Liver (tissue), 9 donors: Measurements from ENCODE around the gene ANTXR2. TPM values are rescaled to one million over a fixed set of nuclear protein-coding genes. Genes with fewer than 3 reads are reported as not detected.

Experiments
- DNase-seq: peaks from one replicate; pipeline ENCODE4 v3.0.0-alpha.2; 2017; ENCODE audit warnings: low spot score
- H3K27ac ChIP-seq, 2 donors: one replicate each; pipeline ENCODE4 v1.7.0; 2013; ENCODE audit warnings: inconsistent platforms in 2 of 2, low read length in 2 of 2, control low read depth in 1 of 2, low read depth in 1 of 2, mild to moderate bottlenecking in 1 of 2
- H3K27me3 ChIP-seq, 4 donors: one replicate each; pipeline versions ENCODE4 v1.6.1 to v1.7.0; 2013; ENCODE audit warnings: low read length in 3 of 4, inconsistent platforms in 1 of 4, mild to moderate bottlenecking in 1 of 4, moderate library complexity in 1 of 4; ENCODE audit not compliant: control insufficient read depth in 4 of 4, insufficient read depth in 4 of 4
- H3K36me3 ChIP-seq, 4 donors: one replicate each; pipeline versions ENCODE4 v1.6.1 to v1.7.0; 2013; ENCODE audit warnings: low read length in 3 of 4, mild to moderate bottlenecking in 3 of 4, low read depth in 1 of 4, moderate library complexity in 1 of 4; ENCODE audit not compliant: control insufficient read depth in 4 of 4, insufficient read depth in 3 of 4
- H3K4me1 ChIP-seq, 4 donors: one replicate each; pipeline versions ENCODE4 v1.6.1 to v1.7.0; 2013; ENCODE audit warnings: low read length in 3 of 4, mild to moderate bottlenecking in 3 of 4, moderate library complexity in 1 of 4; ENCODE audit not compliant: control insufficient read depth in 4 of 4, insufficient read depth in 4 of 4
- H3K4me3 ChIP-seq, 3 donors: one replicate each; pipeline versions ENCODE4 v1.6.1 to v1.7.0; 2013; ENCODE audit warnings: low read length in 3 of 3, control low read depth in 1 of 3, low read depth in 1 of 3, mild to moderate bottlenecking in 1 of 3
- H3K9ac ChIP-seq, 2 donors: one replicate each; pipeline ENCODE4 v1.7.0; 2013; ENCODE audit warnings: low read length in 2 of 2, mild to moderate bottlenecking in 2 of 2, moderate library complexity in 2 of 2, control low read depth in 1 of 2, low read depth in 1 of 2
- H3K9me3 ChIP-seq, 4 donors: one replicate each; pipeline versions ENCODE4 v1.6.1 to v1.7.0; 2013; ENCODE audit warnings: low read length in 3 of 4; ENCODE audit not compliant: control insufficient read depth in 4 of 4
- EGR1 ChIP-seq, 2 donors: IDR thresholded peaks; 2 replicates each; pipeline ENCODE4 v1.6.1; 2016 to 2018; ENCODE audit warnings: antibody characterized with exemption in 2 of 2, low read depth in 2 of 2
- FOXA1 ChIP-seq: IDR thresholded peaks from 2 replicates; pipeline ENCODE4 v1.6.1; 2016; ENCODE audit warnings: antibody characterized with exemption
- FOXA2 ChIP-seq: IDR thresholded peaks from 2 replicates; pipeline ENCODE4 v1.6.1; 2016; ENCODE audit warnings: antibody characterized with exemption
- GABPA ChIP-seq, 2 donors: IDR thresholded peaks in 1 of 2; conservative IDR thresholded peaks in 1 of 2; 2 replicates each; pipeline ENCODE4 v1.6.1; 2016; ENCODE audit warnings: antibody characterized with exemption in 2 of 2, mild to moderate bottlenecking in 1 of 2, moderate library complexity in 1 of 2
- HNF4A ChIP-seq, 2 donors: conservative IDR thresholded peaks; 2 replicates each; pipeline ENCODE4 v1.6.1; 2016; ENCODE audit warnings: antibody characterized with exemption in 2 of 2, mild to moderate bottlenecking in 2 of 2
- HNF4G ChIP-seq: IDR thresholded peaks from 2 replicates; pipeline ENCODE4 v1.6.1; 2016; ENCODE audit warnings: antibody characterized with exemption
- JUND ChIP-seq, 2 donors: IDR thresholded peaks; 2 replicates each; pipeline ENCODE4 v1.6.1; 2016; ENCODE audit warnings: antibody characterized with exemption in 2 of 2
- NR2F2 ChIP-seq: IDR thresholded peaks from 2 replicates; pipeline ENCODE4 v1.6.1; 2016; ENCODE audit warnings: antibody characterized with exemption
- RAD21 ChIP-seq, 2 donors: IDR thresholded peaks; 2 replicates each; pipeline ENCODE4 v1.6.1; 2016; ENCODE audit warnings: antibody characterized with exemption in 2 of 2, mild to moderate bottlenecking in 2 of 2
- RXRA ChIP-seq, 2 donors: IDR thresholded peaks; 2 replicates each; pipeline ENCODE4 v1.6.1; 2017 to 2018; ENCODE audit warnings: antibody characterized with exemption in 2 of 2, mild to moderate bottlenecking in 1 of 2
- SP1 ChIP-seq: IDR thresholded peaks from 2 replicates; pipeline ENCODE4 v1.6.1; 2018; ENCODE audit warnings: antibody characterized with exemption, mild to moderate bottlenecking
- TAF1 ChIP-seq: conservative IDR thresholded peaks from 2 replicates; pipeline ENCODE4 v1.6.1; 2016; ENCODE audit warnings: antibody characterized with exemption, mild to moderate bottlenecking
- YY1 ChIP-seq: IDR thresholded peaks from 2 replicates; pipeline ENCODE4 v1.6.1; 2016; ENCODE audit warnings: antibody characterized with exemption, mild to moderate bottlenecking
- WGBS: extraction: QIAGEN DNeasy Blood & Tissue Kit; methylation state at CpG from one replicate; pipeline ENCODE4 v1.1.7; 2013; 5-methylcytosine and 5-hydroxymethylcytosine counted together
- polyA plus RNA-seq, 2 donors: library from polyadenylated mRNA; stranded (reverse) in 1 of 2; unstranded in 1 of 2; fragments of 200-250 nt in 1 of 2; fragments of >200 nt in 1 of 2; fragmentation: Nextera tagmentation in 1 of 2; extraction: Ambion mirVana in 1 of 2; gene quantifications; one replicate each; pipeline versions ENCODE4 v1.2.1 to v1.2.3, GENCODE V29; 2013 to 2015
- total RNA-seq, 2 donors: library from RNA; depleted of rRNA; stranded (reverse); fragments of >200 nt; gene quantifications; one replicate each; pipeline ENCODE4 v1.2.3, GENCODE V29; 2014
- TF ChIP-seq, protein P1 (sequence below): IDR thresholded peaks from 2 replicates; pipeline ENCODE4 v1.6.1; 2016; ENCODE audit warnings: antibody characterized with exemption
- TF ChIP-seq, protein P2 (sequence below): fragments of 150-350 bp; IDR thresholded peaks from 2 replicates; pipeline ENCODE4 v1.5.1; 2017; ENCODE audit warnings: improper control_type of control experiment, low read depth, low read length; ENCODE audit not compliant: missing input control
- TF ChIP-seq, protein P3 (sequence below): IDR thresholded peaks from 2 replicates; pipeline ENCODE4 v1.6.1; 2016; ENCODE audit warnings: antibody characterized with exemption, mild to moderate bottlenecking
- donor health status: healthy.
- donor health status: healthy.
- donor health status: healthy.
- donor health status: healthy.
- donor health status: healthy.

Gene ANTXR2
- total and polyA plus RNA-seq, 4 donors: 16.1 to 30.5 (median 21.3) TPM

DNA sequence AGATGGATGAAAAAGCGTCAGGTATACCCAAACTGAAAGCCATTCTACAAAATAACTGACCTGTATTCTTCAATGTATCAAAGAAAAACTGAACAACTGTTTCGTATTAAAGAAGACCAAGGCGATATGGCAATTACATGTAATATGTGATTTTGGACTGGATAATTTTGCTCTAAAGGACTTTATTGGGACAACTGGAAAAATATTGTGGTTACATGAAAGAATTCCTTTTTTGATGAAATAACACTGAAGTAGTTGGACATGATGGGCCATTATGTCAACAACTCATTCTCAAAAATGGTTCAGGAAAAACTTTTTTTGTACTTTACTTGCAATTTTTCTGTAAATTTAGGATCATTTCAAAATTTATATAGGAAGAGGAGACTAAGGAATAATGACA lies 12.1 kb upstream of the ANTXR2 start:
- no peak for DNase-seq
- no peak overlapping the region for H3K9ac ChIP-seq
- no peaks in the 10 kb centered on the region for H3K9me3 ChIP-seq
- H3K4me3 ChIP-seq: no peak overlapping the region
- 94% methylated on average over 3 of the region's 3 CpGs for WGBS
- no peaks in the 10 kb centered on the region for H3K4me1 ChIP-seq
- H3K36me3 ChIP-seq: no peaks in the 10 kb centered on the region
- H3K27me3 ChIP-seq: no peaks in the 10 kb centered on the region
- TF ChIP-seq FOXA2 (no peak), YY1 (no peak), NR2F2 (no peak), RXRA (IDR thresholded peaks at IDR 0.05) (no peak), GABPA (IDR thresholded peaks at IDR 0.05 in 1 of 2, conservative IDR thresholded peaks at IDR 0.05 in 1 of 2) (no peak), FOXA1 (no peak)
- TF ChIP-seq, protein P1, sequence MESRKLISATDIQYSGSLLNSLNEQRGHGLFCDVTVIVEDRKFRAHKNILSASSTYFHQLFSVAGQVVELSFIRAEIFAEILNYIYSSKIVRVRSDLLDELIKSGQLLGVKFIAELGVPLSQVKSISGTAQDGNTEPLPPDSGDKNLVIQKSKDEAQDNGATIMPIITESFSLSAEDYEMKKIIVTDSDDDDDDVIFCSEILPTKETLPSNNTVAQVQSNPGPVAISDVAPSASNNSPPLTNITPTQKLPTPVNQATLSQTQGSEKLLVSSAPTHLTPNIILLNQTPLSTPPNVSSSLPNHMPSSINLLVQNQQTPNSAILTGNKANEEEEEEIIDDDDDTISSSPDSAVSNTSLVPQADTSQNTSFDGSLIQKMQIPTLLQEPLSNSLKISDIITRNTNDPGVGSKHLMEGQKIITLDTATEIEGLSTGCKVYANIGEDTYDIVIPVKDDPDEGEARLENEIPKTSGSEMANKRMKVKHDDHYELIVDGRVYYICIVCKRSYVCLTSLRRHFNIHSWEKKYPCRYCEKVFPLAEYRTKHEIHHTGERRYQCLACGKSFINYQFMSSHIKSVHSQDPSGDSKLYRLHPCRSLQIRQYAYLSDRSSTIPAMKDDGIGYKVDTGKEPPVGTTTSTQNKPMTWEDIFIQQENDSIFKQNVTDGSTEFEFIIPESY: no peak
- no peak overlapping the region for H3K27ac ChIP-seq

DNA sequence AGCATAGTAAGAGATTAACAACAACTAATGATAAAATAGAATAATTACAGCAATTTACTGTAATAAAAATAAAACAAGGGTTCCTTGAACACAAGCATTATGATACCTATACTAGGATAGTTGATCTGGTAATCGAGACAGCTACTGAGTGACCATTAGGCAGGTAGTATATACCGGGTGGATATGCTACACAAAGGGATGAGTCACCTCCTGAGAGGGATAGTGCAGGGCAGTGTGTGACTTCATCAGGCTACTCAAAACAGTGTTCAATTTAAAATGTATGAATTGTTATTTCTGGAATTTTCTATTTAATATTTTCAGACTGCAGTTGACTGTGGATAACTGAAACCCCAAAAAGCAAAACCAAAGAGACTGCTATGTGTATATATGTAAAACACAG lies 9.7 kb upstream of the ANTXR2 start:
- 91% methylated on average over 2 of the region's 2 CpGs for WGBS
- TF ChIP-seq RAD21 (IDR thresholded peaks at IDR 0.05) (no peak), FOXA1 (no peak), HNF4A (conservative IDR thresholded peaks at IDR 0.05) (no peak), YY1 (no peak), HNF4G (no peak), GABPA (IDR thresholded peaks at IDR 0.05 in 1 of 2, conservative IDR thresholded peaks at IDR 0.05 in 1 of 2) (no peak), TAF1 (no peak), SP1 (no peak), EGR1 (IDR thresholded peaks at IDR 0.05; ENCODE audit: low read depth in 2 of 2) (no peak), JUND (IDR thresholded peaks at IDR 0.05) (no peak), FOXA2 (no peak)
- TF ChIP-seq, protein P2, sequence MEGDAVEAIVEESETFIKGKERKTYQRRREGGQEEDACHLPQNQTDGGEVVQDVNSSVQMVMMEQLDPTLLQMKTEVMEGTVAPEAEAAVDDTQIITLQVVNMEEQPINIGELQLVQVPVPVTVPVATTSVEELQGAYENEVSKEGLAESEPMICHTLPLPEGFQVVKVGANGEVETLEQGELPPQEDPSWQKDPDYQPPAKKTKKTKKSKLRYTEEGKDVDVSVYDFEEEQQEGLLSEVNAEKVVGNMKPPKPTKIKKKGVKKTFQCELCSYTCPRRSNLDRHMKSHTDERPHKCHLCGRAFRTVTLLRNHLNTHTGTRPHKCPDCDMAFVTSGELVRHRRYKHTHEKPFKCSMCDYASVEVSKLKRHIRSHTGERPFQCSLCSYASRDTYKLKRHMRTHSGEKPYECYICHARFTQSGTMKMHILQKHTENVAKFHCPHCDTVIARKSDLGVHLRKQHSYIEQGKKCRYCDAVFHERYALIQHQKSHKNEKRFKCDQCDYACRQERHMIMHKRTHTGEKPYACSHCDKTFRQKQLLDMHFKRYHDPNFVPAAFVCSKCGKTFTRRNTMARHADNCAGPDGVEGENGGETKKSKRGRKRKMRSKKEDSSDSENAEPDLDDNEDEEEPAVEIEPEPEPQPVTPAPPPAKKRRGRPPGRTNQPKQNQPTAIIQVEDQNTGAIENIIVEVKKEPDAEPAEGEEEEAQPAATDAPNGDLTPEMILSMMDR: no peak
- TF ChIP-seq, protein P3, sequence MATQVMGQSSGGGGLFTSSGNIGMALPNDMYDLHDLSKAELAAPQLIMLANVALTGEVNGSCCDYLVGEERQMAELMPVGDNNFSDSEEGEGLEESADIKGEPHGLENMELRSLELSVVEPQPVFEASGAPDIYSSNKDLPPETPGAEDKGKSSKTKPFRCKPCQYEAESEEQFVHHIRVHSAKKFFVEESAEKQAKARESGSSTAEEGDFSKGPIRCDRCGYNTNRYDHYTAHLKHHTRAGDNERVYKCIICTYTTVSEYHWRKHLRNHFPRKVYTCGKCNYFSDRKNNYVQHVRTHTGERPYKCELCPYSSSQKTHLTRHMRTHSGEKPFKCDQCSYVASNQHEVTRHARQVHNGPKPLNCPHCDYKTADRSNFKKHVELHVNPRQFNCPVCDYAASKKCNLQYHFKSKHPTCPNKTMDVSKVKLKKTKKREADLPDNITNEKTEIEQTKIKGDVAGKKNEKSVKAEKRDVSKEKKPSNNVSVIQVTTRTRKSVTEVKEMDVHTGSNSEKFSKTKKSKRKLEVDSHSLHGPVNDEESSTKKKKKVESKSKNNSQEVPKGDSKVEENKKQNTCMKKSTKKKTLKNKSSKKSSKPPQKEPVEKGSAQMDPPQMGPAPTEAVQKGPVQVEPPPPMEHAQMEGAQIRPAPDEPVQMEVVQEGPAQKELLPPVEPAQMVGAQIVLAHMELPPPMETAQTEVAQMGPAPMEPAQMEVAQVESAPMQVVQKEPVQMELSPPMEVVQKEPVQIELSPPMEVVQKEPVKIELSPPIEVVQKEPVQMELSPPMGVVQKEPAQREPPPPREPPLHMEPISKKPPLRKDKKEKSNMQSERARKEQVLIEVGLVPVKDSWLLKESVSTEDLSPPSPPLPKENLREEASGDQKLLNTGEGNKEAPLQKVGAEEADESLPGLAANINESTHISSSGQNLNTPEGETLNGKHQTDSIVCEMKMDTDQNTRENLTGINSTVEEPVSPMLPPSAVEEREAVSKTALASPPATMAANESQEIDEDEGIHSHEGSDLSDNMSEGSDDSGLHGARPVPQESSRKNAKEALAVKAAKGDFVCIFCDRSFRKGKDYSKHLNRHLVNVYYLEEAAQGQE: no peak
- TF ChIP-seq, protein P1: no peak
- no peaks in the 10 kb centered on the region for H3K36me3 ChIP-seq
- no peak overlapping the region for H3K9ac ChIP-seq
- H3K4me3 ChIP-seq: no peak overlapping the region
- H3K4me1 ChIP-seq: no peaks in the 10 kb centered on the region
- no peaks in the 10 kb centered on the region for H3K27me3 ChIP-seq
- H3K27ac ChIP-seq: no peak overlapping the region
- no peak for DNase-seq
- H3K9me3 ChIP-seq: no peaks in the 10 kb centered on the region
